ENCODE results near the gene MYO5B.

The MYO5B gene

GRCh38 chr18:49853011-49853410 is 341.9 kb downstream of the MYO5B start:
- no peak overlapping the region for H3K4me3 ChIP-seq (ENCODE audit: low read length)
- H3K27me3 ChIP-seq (ENCODE audit: control insufficient read depth, insufficient read depth, low read length): no peaks in the 10 kb centered on the region
- H3K4me1 ChIP-seq (ENCODE audit: control insufficient read depth, insufficient read depth, low read length): no peaks in the 10 kb centered on the region
- no peak overlapping the region for H3K9ac ChIP-seq (ENCODE audit: low read length)
- no peaks in the 10 kb centered on the region for H3K36me3 ChIP-seq (ENCODE audit: control insufficient read depth, insufficient read depth, low read length)
- H3K27ac ChIP-seq (ENCODE audit: low read depth, low read length): no peak overlapping the region

GRCh38 chr18:49851624-49852023 is 343.3 kb downstream of the MYO5B start:
- no peak overlapping the region for H3K27ac ChIP-seq (ENCODE audit: low read depth, low read length)
- H3K4me1 ChIP-seq (ENCODE audit: control insufficient read depth, insufficient read depth, low read length): no peaks in the 10 kb centered on the region
- H3K9ac ChIP-seq (ENCODE audit: low read length): no peak overlapping the region
- H3K4me3 ChIP-seq (ENCODE audit: low read length): no peak overlapping the region
- no peaks in the 10 kb centered on the region for H3K36me3 ChIP-seq (ENCODE audit: control insufficient read depth, insufficient read depth, low read length)
- no peaks in the 10 kb centered on the region for H3K27me3 ChIP-seq (ENCODE audit: control insufficient read depth, insufficient read depth, low read length)

GRCh38 chr18:49850636-49851035 is 344.3 kb downstream of the MYO5B start:
- Histone ChIP-seq H3K4me1 (ENCODE audit: control insufficient read depth, insufficient read depth, low read length) (no peaks in the 10 kb centered on the region), H3K9ac (ENCODE audit: low read length) (no peak overlapping the region), H3K4me3 (ENCODE audit: low read length) (no peak overlapping the region), H3K36me3 (ENCODE audit: control insufficient read depth, insufficient read depth, low read length) (no peaks in the 10 kb centered on the region), H3K27me3 (ENCODE audit: control insufficient read depth, insufficient read depth, low read length) (no peaks in the 10 kb centered on the region), H3K27ac (ENCODE audit: low read depth, low read length) (no peak overlapping the region)

DNA sequence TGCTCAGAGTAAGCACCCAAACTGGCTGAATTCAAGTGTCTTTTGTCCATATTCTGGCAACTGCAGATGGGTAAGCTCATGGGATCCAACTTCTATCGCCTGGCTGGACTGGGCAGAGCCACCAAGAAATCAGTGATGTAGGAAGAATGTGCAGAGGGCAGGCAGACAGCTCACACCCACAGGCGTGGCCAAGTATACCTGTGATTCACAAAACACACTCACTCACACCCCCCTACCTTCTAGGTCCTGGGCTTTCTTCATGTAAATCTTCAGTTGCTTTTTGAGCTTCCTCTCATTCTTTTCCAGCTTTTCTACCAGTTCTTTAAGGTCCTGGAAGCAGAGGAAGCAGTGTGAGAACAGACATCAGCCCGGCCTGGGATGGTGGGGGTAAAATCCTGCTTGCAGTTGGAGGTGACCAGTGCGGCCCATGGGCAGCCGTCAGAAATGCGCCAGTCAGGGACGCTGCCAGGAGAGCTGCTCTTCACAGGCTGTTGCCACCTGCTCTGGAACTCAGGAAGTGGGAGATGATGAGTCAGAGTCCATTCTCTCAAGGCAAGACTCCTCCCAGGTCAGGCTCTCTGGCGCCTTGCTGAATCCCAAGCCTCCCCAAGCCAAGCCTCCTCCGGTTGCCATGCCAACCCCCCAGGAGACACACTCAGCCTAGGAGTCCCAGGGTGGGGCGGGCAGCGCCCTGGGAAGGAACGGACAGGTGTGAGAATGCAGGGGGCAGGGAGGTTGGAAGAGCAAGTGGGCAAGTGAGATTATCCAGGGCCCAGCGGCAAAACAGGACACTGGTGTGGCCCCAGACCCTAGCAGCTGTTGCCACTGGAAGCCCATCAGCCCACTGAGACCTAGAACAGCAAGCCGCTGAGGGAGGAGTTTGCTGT is 345.4 kb downstream of the MYO5B start:
- Histone ChIP-seq H3K27me3 (ENCODE audit: control insufficient read depth, insufficient read depth, low read length) (no peaks in the 10 kb centered on the region), H3K4me1 (ENCODE audit: control insufficient read depth, insufficient read depth, low read length) (no peaks in the 10 kb centered on the region), H3K9ac (ENCODE audit: low read length) (no peak overlapping the region), H3K36me3 (ENCODE audit: control insufficient read depth, insufficient read depth, low read length) (no peaks in the 10 kb centered on the region), H3K4me3 (ENCODE audit: low read length) (no peak overlapping the region), H3K27ac (ENCODE audit: low read depth, low read length) (no peak overlapping the region)

- Histone ChIP-seq H3K27ac (ENCODE audit: low read depth, low read length) (no peak overlapping the region), H3K36me3 (ENCODE audit: control insufficient read depth, insufficient read depth, low read length) (no peaks in the 10 kb centered on the region), H3K4me3 (ENCODE audit: low read length) (no peak overlapping the region), H3K27me3 (ENCODE audit: control insufficient read depth, insufficient read depth, low read length) (no peaks in the 10 kb centered on the region), H3K9ac (ENCODE audit: low read length) (no peak overlapping the region), H3K4me1 (ENCODE audit: control insufficient read depth, insufficient read depth, low read length) (no peaks in the 10 kb centered on the region)
Measured at GRCh38 chr18:49848115-49848514, 346.8 kb downstream of the MYO5B start.

DNA sequence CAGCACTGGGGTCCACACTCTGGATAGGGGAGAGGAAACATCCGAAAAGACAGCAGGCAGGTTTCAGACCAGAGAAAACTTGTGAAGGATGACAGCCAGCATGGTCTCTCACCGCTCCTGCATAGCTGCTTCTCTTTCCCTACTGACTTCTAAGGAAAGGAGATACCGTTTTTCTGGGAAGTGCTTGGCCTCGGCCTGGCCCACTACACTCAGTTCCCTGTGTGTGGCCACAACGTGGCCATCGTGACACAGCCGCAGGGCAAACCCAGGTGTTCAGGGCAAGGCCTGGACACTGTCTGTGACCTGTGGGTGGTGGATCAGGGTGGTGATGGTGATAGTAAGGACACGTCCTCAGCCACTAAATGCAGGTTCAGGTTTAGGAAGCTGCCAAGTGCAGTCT is 347.4 kb downstream of the MYO5B start:
- H3K4me1 ChIP-seq (ENCODE audit: control insufficient read depth, insufficient read depth, low read length): no peaks in the 10 kb centered on the region
- H3K9ac ChIP-seq (ENCODE audit: low read length): no peak overlapping the region
- H3K36me3 ChIP-seq (ENCODE audit: control insufficient read depth, insufficient read depth, low read length): no peaks in the 10 kb centered on the region
- H3K27me3 ChIP-seq (ENCODE audit: control insufficient read depth, insufficient read depth, low read length): no peaks in the 10 kb centered on the region
- H3K4me3 ChIP-seq (ENCODE audit: low read length): no peak overlapping the region
- no peak overlapping the region for H3K27ac ChIP-seq (ENCODE audit: low read depth, low read length)

GRCh38 chr18:49846718-49847470 is 348.1 kb downstream of the MYO5B start:
- Histone ChIP-seq H3K27me3 (ENCODE audit: control insufficient read depth, insufficient read depth, low read length) (no peaks in the 10 kb centered on the region), H3K36me3 (ENCODE audit: control insufficient read depth, insufficient read depth, low read length) (no peaks in the 10 kb centered on the region), H3K4me1 (ENCODE audit: control insufficient read depth, insufficient read depth, low read length) (no peaks in the 10 kb centered on the region), H3K9ac (ENCODE audit: low read length) (no peak overlapping the region), H3K27ac (ENCODE audit: low read depth, low read length) (no peak overlapping the region), H3K4me3 (ENCODE audit: low read length) (no peak overlapping the region)

GRCh38 chr18:49846361-49846662 is 348.6 kb downstream of the MYO5B start:
- Histone ChIP-seq H3K4me3 (ENCODE audit: low read length) (no peak overlapping the region), H3K9ac (ENCODE audit: low read length) (no peak overlapping the region), H3K27ac (ENCODE audit: low read depth, low read length) (no peak overlapping the region), H3K36me3 (ENCODE audit: control insufficient read depth, insufficient read depth, low read length) (no peaks in the 10 kb centered on the region), H3K27me3 (ENCODE audit: control insufficient read depth, insufficient read depth, low read length) (no peaks in the 10 kb centered on the region), H3K4me1 (ENCODE audit: control insufficient read depth, insufficient read depth, low read length) (no peaks in the 10 kb centered on the region)

DNA sequence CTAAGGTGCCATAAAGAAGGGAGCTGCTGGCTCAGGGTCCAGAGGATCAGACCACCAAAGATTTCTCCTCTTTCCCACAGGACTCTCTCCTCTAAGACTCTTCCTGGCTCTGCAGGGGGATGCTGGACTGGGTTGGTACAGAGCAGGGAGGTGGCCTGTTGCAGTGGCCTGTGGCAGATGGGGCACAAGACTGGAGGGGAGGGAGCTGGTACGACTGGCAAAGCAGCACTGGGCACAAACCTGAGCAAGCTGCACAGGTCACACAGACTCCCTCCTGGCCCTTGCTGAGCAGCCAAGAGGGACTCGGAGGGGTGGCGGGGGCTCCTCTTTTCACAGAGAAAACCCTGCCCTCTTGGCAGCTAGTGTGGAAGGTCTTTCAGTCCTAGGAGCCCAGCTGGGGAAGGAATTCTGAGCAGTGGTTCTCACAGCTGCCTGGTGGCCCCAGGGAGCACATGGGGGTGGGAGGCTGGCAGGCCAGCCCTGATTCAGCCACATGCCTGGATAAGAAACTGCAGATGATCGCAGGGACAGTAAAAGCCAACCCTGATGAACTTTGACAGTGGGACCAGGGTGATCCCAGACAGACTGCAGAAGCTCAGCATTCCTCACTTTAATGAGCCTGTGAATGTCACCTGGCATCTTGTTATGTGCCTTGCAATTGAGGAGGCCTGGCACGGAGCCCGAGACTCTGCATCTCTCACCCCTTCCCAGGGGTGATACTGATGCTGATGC is 349.2 kb downstream of the MYO5B start:
- Histone ChIP-seq H3K4me1 (ENCODE audit: control insufficient read depth, insufficient read depth, low read length) (no peaks in the 10 kb centered on the region), H3K27me3 (ENCODE audit: control insufficient read depth, insufficient read depth, low read length) (no peaks in the 10 kb centered on the region), H3K27ac (ENCODE audit: low read depth, low read length) (no peak overlapping the region), H3K36me3 (ENCODE audit: control insufficient read depth, insufficient read depth, low read length) (no peaks in the 10 kb centered on the region), H3K9ac (ENCODE audit: low read length) (no peak overlapping the region), H3K4me3 (ENCODE audit: low read length) (no peak overlapping the region)

- no peaks in the 10 kb centered on the region for H3K36me3 ChIP-seq (ENCODE audit: control insufficient read depth, insufficient read depth, low read length)
- no peak overlapping the region for H3K4me3 ChIP-seq (ENCODE audit: low read length)
- no peak overlapping the region for H3K27ac ChIP-seq (ENCODE audit: low read depth, low read length)
- no peak overlapping the region for H3K9ac ChIP-seq (ENCODE audit: low read length)
- no peaks in the 10 kb centered on the region for H3K27me3 ChIP-seq (ENCODE audit: control insufficient read depth, insufficient read depth, low read length)
- no peaks in the 10 kb centered on the region for H3K4me1 ChIP-seq (ENCODE audit: control insufficient read depth, insufficient read depth, low read length)
Measured at GRCh38 chr18:49844903-49845302, 350.0 kb downstream of the MYO5B start.

DNA sequence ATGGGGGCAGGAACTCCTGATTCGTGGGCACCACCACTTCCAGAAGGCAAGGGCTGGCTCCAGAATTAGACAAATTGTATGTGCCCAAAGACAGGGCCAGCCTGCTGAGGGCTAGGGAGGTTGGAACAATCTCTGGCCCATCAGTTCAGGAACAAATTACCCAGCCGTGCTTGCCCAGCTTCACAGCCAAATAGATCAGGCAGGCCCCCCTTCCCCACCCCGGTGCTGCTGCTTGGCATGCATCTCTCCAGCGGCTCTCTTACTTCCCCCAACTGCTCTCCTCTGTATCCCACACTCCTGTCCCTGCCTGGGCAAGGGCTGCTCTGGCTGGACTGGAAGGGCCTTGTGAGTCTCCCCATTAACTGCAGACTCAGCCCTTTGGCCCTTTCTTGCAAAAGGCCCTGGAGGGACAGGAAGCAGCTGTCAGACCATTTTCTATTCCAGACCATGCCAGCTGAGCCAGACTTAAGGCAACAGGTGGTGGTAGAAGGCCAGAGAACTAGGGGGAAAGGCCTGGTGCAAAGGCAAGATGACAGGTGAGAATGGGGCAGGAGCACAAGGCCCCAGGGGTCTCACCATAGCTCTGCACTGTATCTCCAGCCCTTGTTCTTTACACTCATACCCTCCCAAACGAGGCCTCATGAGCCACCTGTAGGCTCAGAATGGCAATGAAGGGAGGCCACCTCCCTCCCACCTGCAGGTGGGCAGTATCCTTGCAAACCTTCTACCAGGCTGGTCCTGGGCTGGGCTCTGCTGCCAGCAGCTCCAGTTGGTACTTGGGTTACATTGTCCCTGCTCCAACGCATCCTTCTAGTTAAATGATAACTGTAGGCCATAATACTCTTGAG is 350.9 kb downstream of the MYO5B start:
- Histone ChIP-seq H3K36me3 (ENCODE audit: control insufficient read depth, insufficient read depth, low read length) (no peaks in the 10 kb centered on the region), H3K27ac (ENCODE audit: low read depth, low read length) (no peak overlapping the region), H3K27me3 (ENCODE audit: control insufficient read depth, insufficient read depth, low read length) (no peaks in the 10 kb centered on the region), H3K9ac (ENCODE audit: low read length) (no peak overlapping the region), H3K4me3 (ENCODE audit: low read length) (no peak overlapping the region), H3K4me1 (ENCODE audit: control insufficient read depth, insufficient read depth, low read length) (no peaks in the 10 kb centered on the region)

GRCh38 chr18:49843131-49843530 is 351.8 kb downstream of the MYO5B start:
- Histone ChIP-seq H3K4me1 (ENCODE audit: control insufficient read depth, insufficient read depth, low read length) (no peaks in the 10 kb centered on the region), H3K27me3 (ENCODE audit: control insufficient read depth, insufficient read depth, low read length) (no peaks in the 10 kb centered on the region), H3K9ac (ENCODE audit: low read length) (no peak overlapping the region), H3K36me3 (ENCODE audit: control insufficient read depth, insufficient read depth, low read length) (no peaks in the 10 kb centered on the region), H3K27ac (ENCODE audit: low read depth, low read length) (no peak overlapping the region), H3K4me3 (ENCODE audit: low read length) (no peak overlapping the region)

Data from rectal smooth muscle tissue (tissue), 1 donor.